Measurements from ENCODE around the gene TIGD3. TPM values are rescaled to one million over a fixed set of nuclear protein-coding genes. Genes with fewer than 3 reads are reported as not detected.
A peak's percentile ranks its signal among the peaks of the same experiment; 100 is the strongest.

TIGD3 gene
- total RNA-seq, 1 experiment from 2014 or later = 1.7 TPM

DNA sequence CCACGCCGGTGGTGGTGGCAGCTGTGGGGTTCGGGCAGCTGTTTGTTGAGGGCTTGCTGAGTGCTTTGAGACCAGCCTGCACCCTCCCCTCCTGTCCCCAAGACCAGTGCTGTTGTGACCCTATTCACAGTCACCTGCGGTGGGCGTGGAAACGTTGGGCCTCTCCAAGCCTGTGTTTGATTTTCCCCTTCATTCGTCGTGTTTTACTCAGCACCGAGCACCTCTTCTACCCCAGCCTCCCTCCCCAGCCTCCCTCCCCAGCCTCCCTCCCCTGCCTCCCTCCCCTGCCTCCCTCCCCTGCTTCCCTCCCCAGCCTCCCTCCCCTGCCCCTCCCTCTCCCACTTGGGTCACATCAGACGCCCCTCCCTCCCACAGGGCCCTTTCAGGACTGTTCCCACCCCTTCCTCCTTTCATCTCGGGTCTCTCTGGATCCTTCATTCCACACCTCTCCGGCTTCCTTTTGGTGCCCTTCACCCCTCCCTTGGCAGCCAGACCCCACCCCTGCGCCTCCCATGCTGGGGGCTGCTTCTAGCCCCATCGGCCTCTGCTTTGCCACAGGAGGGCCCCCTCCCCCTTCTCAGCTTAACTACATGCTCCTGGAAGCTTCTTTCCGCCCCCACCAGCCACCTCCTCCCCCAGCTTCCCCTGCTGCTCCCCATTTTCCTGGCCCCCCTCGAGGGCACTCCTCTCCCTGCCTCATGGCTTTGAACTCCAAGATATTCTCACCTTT is 46.7 kb downstream of the TIGD3 start:
- H3K36me3 ChIP-seq (ENCODE audit: low read depth) = peaks cover 5% of the 10 kb centered on the region
- no peaks in the 10 kb centered on the region for H3K4me1 ChIP-seq (replicated peaks; ENCODE audit: insufficient read depth)
- no peaks in the 10 kb centered on the region for H4K20me1 ChIP-seq (ENCODE audit: insufficient read depth)
- H3K9me3 ChIP-seq (ENCODE audit: insufficient read depth, low read depth) = no peaks in the 10 kb centered on the region
- no peak overlapping the region for H3K4me2 ChIP-seq
- intact Hi-C loops (cut with micrococcal nuclease; ENCODE audit: unreplicated experiment) = no loop called here
- no peaks in the 10 kb centered on the region for H3K79me2 ChIP-seq (ENCODE audit: low read depth)
- H2AFZ ChIP-seq = no peak overlapping the region
- TF ChIP-seq, protein P1, sequence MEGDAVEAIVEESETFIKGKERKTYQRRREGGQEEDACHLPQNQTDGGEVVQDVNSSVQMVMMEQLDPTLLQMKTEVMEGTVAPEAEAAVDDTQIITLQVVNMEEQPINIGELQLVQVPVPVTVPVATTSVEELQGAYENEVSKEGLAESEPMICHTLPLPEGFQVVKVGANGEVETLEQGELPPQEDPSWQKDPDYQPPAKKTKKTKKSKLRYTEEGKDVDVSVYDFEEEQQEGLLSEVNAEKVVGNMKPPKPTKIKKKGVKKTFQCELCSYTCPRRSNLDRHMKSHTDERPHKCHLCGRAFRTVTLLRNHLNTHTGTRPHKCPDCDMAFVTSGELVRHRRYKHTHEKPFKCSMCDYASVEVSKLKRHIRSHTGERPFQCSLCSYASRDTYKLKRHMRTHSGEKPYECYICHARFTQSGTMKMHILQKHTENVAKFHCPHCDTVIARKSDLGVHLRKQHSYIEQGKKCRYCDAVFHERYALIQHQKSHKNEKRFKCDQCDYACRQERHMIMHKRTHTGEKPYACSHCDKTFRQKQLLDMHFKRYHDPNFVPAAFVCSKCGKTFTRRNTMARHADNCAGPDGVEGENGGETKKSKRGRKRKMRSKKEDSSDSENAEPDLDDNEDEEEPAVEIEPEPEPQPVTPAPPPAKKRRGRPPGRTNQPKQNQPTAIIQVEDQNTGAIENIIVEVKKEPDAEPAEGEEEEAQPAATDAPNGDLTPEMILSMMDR (conservative IDR thresholded peaks at IDR 0.05) = no peak
- TF ChIP-seq EZH2 (IDR thresholded peaks at IDR 0.05; ENCODE audit: low read depth) = no peak
- peaks cover 14% of the 10 kb centered on the region; the same call in 1 of the 2 replicates for H3F3A ChIP-seq (ENCODE audit: insufficient read depth, low read depth)
- DNase-seq = no peak
- CTCF ChIA-PET = interaction anchor here (0.6 kb wide), 1 partner anchor 171 kb away, joined by 4 read pairs; the partner anchor contains the start of gene FAM89B
- H3K4me3 ChIP-seq = no peak overlapping the region
- H3K9me2 ChIP-seq (ENCODE audit: insufficient read depth) = no peaks in the 10 kb centered on the region
- POLR2A ChIA-PET (ENCODE audit: unreplicated experiment) = no interaction called here
- BruUV-seq (replicated peaks) = no TSS peak
- no peak overlapping the region for H3K27ac ChIP-seq
- H3K27me3 ChIP-seq (ENCODE audit: insufficient read depth, low read depth) = no peaks in the 10 kb centered on the region

DNA sequence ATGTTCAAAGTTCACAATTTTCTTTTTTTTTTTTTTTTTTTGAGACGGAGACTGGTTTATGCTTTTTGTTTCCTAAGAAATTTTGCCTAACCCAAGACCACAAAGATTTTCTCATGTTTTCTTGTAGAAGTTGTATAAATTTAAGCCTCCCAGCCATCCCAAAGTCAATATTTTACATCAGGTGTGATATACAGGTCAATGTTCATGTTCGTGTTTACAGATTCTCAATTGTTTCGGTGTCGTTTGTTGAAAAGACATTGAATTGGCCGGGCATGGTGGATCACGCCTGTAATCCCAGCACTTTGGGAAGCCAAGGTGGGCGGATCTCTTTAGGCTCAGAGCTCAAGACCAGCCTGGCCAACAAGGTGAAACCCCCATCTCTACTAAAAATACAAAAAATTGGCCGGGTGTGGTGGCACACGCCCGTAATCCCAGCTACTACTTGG is 47.3 kb downstream of the TIGD3 start:
- TF ChIP-seq, protein P1 (conservative IDR thresholded peaks at IDR 0.05) = no peak
- no peak for TF ChIP-seq EZH2 (IDR thresholded peaks at IDR 0.05; ENCODE audit: low read depth)
- H2AFZ ChIP-seq = no peak overlapping the region
- intact Hi-C loops (cut with micrococcal nuclease; ENCODE audit: unreplicated experiment) = no loop called here
- CTCF ChIA-PET = interaction anchor here (0.6 kb wide), 1 partner anchor 171 kb away, joined by 4 read pairs; the partner anchor contains the start of gene FAM89B
- POLR2A ChIA-PET (ENCODE audit: unreplicated experiment) = no interaction called here
- H3K9me2 ChIP-seq (ENCODE audit: insufficient read depth) = no peaks in the 10 kb centered on the region
- H4K20me1 ChIP-seq (ENCODE audit: insufficient read depth) = no peaks in the 10 kb centered on the region
- H3K27me3 ChIP-seq (ENCODE audit: insufficient read depth, low read depth) = no peaks in the 10 kb centered on the region
- BruUV-seq (replicated peaks) = TSS peak; percentile 17
- no peak for DNase-seq
- H3K36me3 ChIP-seq (ENCODE audit: low read depth) = peaks cover 5% of the 10 kb centered on the region
- H3K4me1 ChIP-seq (replicated peaks; ENCODE audit: insufficient read depth) = no peaks in the 10 kb centered on the region
- H3K79me2 ChIP-seq (ENCODE audit: low read depth) = no peaks in the 10 kb centered on the region
- H3F3A ChIP-seq (ENCODE audit: insufficient read depth, low read depth) = peaks cover 14% of the 10 kb centered on the region; the same call in 1 of the 2 replicates
- H3K4me2 ChIP-seq = no peak overlapping the region
- H3K27ac ChIP-seq = no peak overlapping the region
- H3K4me3 ChIP-seq = no peak overlapping the region
- H3K9me3 ChIP-seq (ENCODE audit: insufficient read depth, low read depth) = no peaks in the 10 kb centered on the region

- Histone ChIP-seq H2AFZ (no peak overlapping the region), H3K36me3 (ENCODE audit: low read depth) (peaks cover 5% of the 10 kb centered on the region), H3K9me3 (ENCODE audit: insufficient read depth, low read depth) (no peaks in the 10 kb centered on the region), H3K27me3 (ENCODE audit: insufficient read depth, low read depth) (no peaks in the 10 kb centered on the region), H4K20me1 (ENCODE audit: insufficient read depth) (no peaks in the 10 kb centered on the region), H3F3A (ENCODE audit: insufficient read depth, low read depth) (peaks cover 14% of the 10 kb centered on the region; the same call in 1 of the 2 replicates), H3K4me2 (no peak overlapping the region), H3K79me2 (ENCODE audit: low read depth) (no peaks in the 10 kb centered on the region), H3K4me1 (replicated peaks; ENCODE audit: insufficient read depth) (no peaks in the 10 kb centered on the region), H3K9me2 (ENCODE audit: insufficient read depth) (no peaks in the 10 kb centered on the region), H3K4me3 (no peak overlapping the region), H3K27ac (no peak overlapping the region)
- CTCF ChIA-PET = no interaction called here
- POLR2A ChIA-PET (ENCODE audit: unreplicated experiment) = no interaction called here
- no peak for DNase-seq
- BruUV-seq (replicated peaks) = no TSS peak
- no peak for TF ChIP-seq EZH2 (IDR thresholded peaks at IDR 0.05; ENCODE audit: low read depth)
- TF ChIP-seq, protein P1 (conservative IDR thresholded peaks at IDR 0.05) = no peak
- intact Hi-C loops (cut with micrococcal nuclease; ENCODE audit: unreplicated experiment) = no loop called here
Observed at GRCh38 chr11:65402790-65403189, 48.2 kb downstream of the TIGD3 start.
